Prostate gland (tissue), 2 donors: ENCODE results near the gene SRP19. TPM values are rescaled to one million over a fixed set of nuclear protein-coding genes. Genes with fewer than 3 reads are reported as not detected.

Experiments
- DNase-seq: peaks from one replicate; pipeline ENCODE4 v3.0.0-alpha.2; 2019; ENCODE audit warnings: low spot score
- H3K27ac ChIP-seq, 2 donors: fragments of 200-600 bp; sonication (generic); 2 replicates each; pipeline ENCODE4 v1.5.1; 2017 to 2019
- H3K27me3 ChIP-seq: fragments of 200-600 bp; sonication (generic); replicated peaks from 2 replicates; pipeline ENCODE4 v1.5.1; 2019; ENCODE audit not compliant: insufficient read depth
- H3K36me3 ChIP-seq, 2 donors: fragments of 200-600 bp; sonication (generic); 1 replicate in 1 of 2; 2 replicates in 1 of 2; pipeline versions ENCODE4 v1.5.1 to v1.8.1; 2017 to 2019
- H3K4me1 ChIP-seq: fragments of 200-600 bp; sonication (generic); replicated peaks from 2 replicates; pipeline ENCODE4 v1.5.1; 2019
- H3K4me3 ChIP-seq, 2 donors: fragments of 200-600 bp; sonication (generic); 2 replicates each; pipeline ENCODE4 v1.5.1; 2017 to 2019
- H3K9me3 ChIP-seq: fragments of 200-600 bp; sonication (generic); 2 replicates; pipeline ENCODE4 v1.5.1; 2017
- POLR2A ChIP-seq: fragments of 450-650 bp; IDR thresholded peaks from one replicate; pipeline ENCODE4 v1.6.1; 2016; ENCODE audit warnings: antibody characterized with exemption, mild to moderate bottlenecking
- POLR2AphosphoS5 ChIP-seq: sonication (generic); formaldehyde crosslinking; IDR thresholded peaks from one replicate; pipeline ENCODE4 v1.6.1; 2017; ENCODE audit warnings: antibody characterized with exemption
- WGBS: methylation state at CpG from one replicate; pipeline ENCODE4 v1.1.5; 2018; 5-methylcytosine and 5-hydroxymethylcytosine counted together
- intact Hi-C: fragments of 100-400 bp; cut with DNase I; formaldehyde crosslinking; loops from one replicate; pipeline ENCODE4 v1.14.2; 2022
- total RNA-seq, 2 donors: library from RNA; depleted of rRNA; stranded (reverse); fragments of >200 nt; gene quantifications; one replicate each; pipeline ENCODE4 v1.1.0, GENCODE V29; 2016
- TF ChIP-seq, protein P1 (sequence below), 4 experiments: fragments of 200-600 bp in 2 of 4; fragments of 450-650 bp in 2 of 4; sonication (generic) in 2 of 4; IDR thresholded peaks; 1 replicate in 3 of 4; 2 replicates in 1 of 4; pipeline ENCODE4 v1.5.1; 2016 to 2019; ENCODE audit warnings: antibody characterized with exemption in 4 of 4, mild to moderate bottlenecking in 2 of 4, moderate library complexity in 2 of 4

SRP19 gene
- total RNA-seq, 2 donors from 2014 or later = 25.3 to 95.0 TPM

DNA sequence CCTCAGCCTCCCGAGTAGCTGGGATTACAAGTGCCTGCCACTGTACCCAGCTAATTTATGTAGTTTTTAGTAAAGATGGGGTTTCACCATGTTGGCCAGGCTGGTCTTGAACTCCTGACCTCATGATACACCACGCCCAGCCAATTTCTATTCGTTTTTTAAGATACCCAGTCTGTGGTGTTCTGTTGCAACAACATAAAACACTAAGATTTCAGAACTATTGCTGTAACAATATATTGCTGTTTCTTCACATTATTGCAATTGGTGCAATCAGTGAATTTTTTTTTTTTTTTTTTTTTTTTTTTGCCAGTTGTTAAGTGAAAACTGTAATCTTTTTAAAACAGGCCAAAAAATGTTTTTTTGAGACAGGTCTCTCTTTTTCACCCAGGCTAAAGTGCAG is 9.9 kb downstream of the SRP19 start:
- H3K9me3 ChIP-seq = no peaks in the 10 kb centered on the region
- H3K4me3 ChIP-seq = no peak overlapping the region
- intact Hi-C loops = no loop called here
- H3K27me3 ChIP-seq = no peaks in the 10 kb centered on the region
- H3K27ac ChIP-seq = no peak overlapping the region
- H3K36me3 ChIP-seq = no peaks in the 10 kb centered on the region
- H3K4me1 ChIP-seq = peaks cover 3% of the 10 kb centered on the region
- 81% methylated on average over 3 of the region's 3 CpGs for WGBS
- TF ChIP-seq POLR2A = no peak
- DNase-seq = no peak

GRCh38 chr5:112876362-112876761 is 15.3 kb downstream of the SRP19 start:
- no peak for DNase-seq
- intact Hi-C loops = no loop called here
- no peak overlapping the region for H3K4me3 ChIP-seq
- H3K9me3 ChIP-seq = no peaks in the 10 kb centered on the region
- TF ChIP-seq, protein P1, sequence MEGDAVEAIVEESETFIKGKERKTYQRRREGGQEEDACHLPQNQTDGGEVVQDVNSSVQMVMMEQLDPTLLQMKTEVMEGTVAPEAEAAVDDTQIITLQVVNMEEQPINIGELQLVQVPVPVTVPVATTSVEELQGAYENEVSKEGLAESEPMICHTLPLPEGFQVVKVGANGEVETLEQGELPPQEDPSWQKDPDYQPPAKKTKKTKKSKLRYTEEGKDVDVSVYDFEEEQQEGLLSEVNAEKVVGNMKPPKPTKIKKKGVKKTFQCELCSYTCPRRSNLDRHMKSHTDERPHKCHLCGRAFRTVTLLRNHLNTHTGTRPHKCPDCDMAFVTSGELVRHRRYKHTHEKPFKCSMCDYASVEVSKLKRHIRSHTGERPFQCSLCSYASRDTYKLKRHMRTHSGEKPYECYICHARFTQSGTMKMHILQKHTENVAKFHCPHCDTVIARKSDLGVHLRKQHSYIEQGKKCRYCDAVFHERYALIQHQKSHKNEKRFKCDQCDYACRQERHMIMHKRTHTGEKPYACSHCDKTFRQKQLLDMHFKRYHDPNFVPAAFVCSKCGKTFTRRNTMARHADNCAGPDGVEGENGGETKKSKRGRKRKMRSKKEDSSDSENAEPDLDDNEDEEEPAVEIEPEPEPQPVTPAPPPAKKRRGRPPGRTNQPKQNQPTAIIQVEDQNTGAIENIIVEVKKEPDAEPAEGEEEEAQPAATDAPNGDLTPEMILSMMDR (IDR thresholded peaks at IDR 0.05) = no peak
- TF ChIP-seq POLR2AphosphoS5 (no peak), POLR2A (no peak)
- 55% methylated on average over 2 of the region's 2 CpGs for WGBS
- H3K27me3 ChIP-seq = no peaks in the 10 kb centered on the region
- no peaks in the 10 kb centered on the region for H3K36me3 ChIP-seq
- H3K4me1 ChIP-seq = no peaks in the 10 kb centered on the region
- no peak overlapping the region for H3K27ac ChIP-seq

GRCh38 chr5:112878101-112878500 is 17.0 kb downstream of the SRP19 start:
- Histone ChIP-seq H3K27ac (no peak overlapping the region), H3K4me1 (no peaks in the 10 kb centered on the region), H3K36me3 (no peaks in the 10 kb centered on the region), H3K27me3 (no peaks in the 10 kb centered on the region), H3K9me3 (no peaks in the 10 kb centered on the region), H3K4me3 (no peak overlapping the region)
- no peak for DNase-seq
- no peak for TF ChIP-seq POLR2A
- no peak for TF ChIP-seq POLR2AphosphoS5
- TF ChIP-seq, protein P1 (IDR thresholded peaks at IDR 0.05) = no peak
- 90% methylated on average over 4 of the region's 4 CpGs for WGBS
- intact Hi-C loops = no loop called here

- no peak overlapping the region for H3K27ac ChIP-seq
- no peaks in the 10 kb centered on the region for H3K27me3 ChIP-seq
- intact Hi-C loops = no loop called here
- 65% methylated on average over 4 of the region's 4 CpGs for WGBS
- H3K9me3 ChIP-seq = no peaks in the 10 kb centered on the region
- no peaks in the 10 kb centered on the region for H3K36me3 ChIP-seq
- no peaks in the 10 kb centered on the region for H3K4me1 ChIP-seq
- TF ChIP-seq POLR2AphosphoS5 (no peak), POLR2A (no peak)
- TF ChIP-seq, protein P1 (IDR thresholded peaks at IDR 0.05) = no peak
- no peak for DNase-seq
- no peak overlapping the region for H3K4me3 ChIP-seq
Measured at GRCh38 chr5:112878760-112879159, 17.7 kb downstream of the SRP19 start.

DNA sequence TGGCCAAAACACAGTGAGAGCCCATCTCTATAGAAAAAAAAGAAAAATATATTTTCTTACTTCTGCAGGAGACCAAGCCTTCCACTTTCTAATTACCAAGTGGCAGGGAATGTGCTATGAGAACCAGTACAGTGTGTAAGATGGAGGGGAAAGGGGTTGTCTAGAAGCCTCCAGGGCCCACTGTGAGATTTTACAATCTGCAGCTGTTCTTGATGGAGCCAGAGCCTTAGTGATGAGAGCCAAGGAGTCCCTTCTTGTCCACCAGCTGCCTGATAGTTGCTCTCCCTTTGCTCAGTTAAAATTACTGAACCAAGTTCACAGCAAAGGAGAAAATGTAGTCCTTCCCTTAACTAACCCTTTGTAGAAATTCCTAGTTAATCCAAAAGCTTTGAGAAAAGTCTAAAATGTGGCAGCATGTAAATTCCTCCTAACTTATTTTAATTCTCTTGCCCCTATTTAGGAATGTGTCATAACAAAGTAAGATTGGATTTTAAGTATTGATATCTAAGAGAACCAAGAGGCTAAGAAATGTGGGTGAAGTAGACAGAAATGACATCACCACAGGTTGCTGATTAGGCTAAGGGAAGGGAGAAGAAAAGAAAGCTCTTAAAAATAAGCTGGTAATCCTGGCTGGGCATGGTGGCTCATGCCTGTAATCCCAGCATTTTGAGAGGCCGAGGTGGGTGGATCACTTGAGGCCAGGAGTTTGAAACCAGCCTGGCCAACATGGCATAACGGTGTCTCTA is 19.3 kb downstream of the SRP19 start:
- intact Hi-C loops = no loop called here
- H3K27me3 ChIP-seq = no peaks in the 10 kb centered on the region
- no peak overlapping the region for H3K27ac ChIP-seq
- no peaks in the 10 kb centered on the region for H3K9me3 ChIP-seq
- H3K4me3 ChIP-seq = no peak overlapping the region
- WGBS = 88% methylated on average over 2 of the region's 2 CpGs
- no peak for DNase-seq
- no peaks in the 10 kb centered on the region for H3K36me3 ChIP-seq
- H3K4me1 ChIP-seq = peaks cover 3% of the 10 kb centered on the region
- TF ChIP-seq POLR2A = no peak
- no peak for TF ChIP-seq POLR2AphosphoS5
- TF ChIP-seq, protein P1 (IDR thresholded peaks at IDR 0.05) = no peak
